HG02885 (cell line): ENCODE results near the gene PTPRN.
"Not testable (repeated sequence)": the region's sequence is repeated elsewhere in the genome, so short reads cannot be mapped to it uniquely, and the experiment has no call there.

Experiments
- ATAC-seq: cut with Tn5 transposase; IDR thresholded peaks from one replicate; pipeline ENCODE4 v1.9.1; 2021; ENCODE audit warnings: mild to moderate bottlenecking; ENCODE audit not compliant: unreplicated experiment, poor library complexity

PTPRN gene

GRCh38 chr2:219272356-219272755 is 36.8 kb downstream of the PTPRN start:
- no peak for ATAC-seq

DNA sequence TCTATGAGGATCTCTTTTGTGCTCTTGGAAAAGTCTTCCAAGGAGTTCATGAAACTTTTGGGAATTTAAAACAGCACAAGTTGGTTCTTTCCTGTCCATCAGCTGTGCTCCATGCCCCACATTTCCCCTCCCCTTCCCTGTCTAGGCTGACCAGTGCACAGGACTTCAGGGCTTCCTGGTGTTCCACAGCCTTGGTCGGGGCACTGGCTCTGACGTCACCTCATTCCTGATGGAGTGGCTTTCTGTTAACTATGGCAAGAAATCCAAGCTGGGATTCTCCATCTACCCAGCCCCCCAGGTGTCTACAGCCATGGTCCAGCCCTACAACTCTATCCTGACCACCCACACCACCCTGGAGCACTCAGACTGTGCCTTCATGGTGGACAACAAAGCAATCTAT is 38.2 kb downstream of the PTPRN start:
- ATAC-seq = no peak

GRCh38 chr2:219270055-219270372 is 39.2 kb downstream of the PTPRN start:
- ATAC-seq = no peak

DNA sequence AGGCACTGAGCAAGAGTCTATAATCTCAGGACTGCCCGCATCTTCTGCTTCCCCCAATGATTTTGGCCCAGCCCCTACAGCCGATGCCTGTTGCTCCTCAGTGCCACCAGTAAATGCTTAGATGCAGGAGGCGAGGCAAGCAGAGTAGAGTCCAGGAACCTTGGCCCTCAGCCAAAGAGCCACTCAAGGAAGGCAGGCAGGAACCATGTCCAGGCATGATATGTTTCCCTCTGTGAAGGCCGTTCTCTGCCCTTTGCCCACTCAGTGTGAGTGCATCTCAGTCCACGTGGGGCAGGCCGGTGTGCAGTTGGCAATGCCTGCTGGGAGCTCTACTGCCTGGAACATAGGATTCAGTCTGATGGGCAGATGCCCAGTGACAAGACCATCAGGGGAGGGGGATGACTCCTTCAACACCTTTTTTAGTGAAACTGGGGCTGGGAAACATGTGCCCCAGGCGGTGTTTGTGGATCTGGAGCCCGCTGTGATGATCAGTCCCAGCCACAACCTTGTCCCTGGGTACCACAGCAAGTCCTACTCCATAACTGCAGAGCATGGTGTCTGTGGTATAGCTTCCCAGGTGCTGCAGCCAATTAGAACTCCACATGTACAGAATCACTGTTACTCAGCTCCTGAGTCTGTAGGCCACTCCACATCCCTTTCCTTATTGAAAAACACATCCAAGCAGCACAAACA is 39.7 kb downstream of the PTPRN start:
- no peak for ATAC-seq

DNA sequence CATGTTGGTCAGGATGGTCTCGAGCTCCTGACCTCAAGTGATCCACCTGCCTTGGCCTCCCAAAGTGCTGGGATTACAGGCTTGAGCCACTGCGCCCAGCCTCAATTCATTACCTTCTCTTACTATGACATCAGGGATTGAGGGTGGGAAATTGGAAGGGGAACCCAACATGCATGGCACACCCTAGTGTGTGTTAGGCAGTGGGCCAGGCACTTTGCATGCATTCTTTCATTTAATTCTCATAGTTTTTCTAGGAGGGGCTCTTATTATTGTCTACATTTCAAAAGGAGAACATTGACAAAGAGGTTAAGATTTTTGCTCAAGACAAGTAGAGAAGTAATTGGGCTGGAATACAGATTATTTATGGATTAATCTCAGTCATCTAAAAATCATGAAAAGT is 40.9 kb downstream of the PTPRN start:
- no peak for ATAC-seq

- no peak for ATAC-seq
Observed at GRCh38 chr2:219266886-219267285, 42.3 kb downstream of the PTPRN start.

DNA sequence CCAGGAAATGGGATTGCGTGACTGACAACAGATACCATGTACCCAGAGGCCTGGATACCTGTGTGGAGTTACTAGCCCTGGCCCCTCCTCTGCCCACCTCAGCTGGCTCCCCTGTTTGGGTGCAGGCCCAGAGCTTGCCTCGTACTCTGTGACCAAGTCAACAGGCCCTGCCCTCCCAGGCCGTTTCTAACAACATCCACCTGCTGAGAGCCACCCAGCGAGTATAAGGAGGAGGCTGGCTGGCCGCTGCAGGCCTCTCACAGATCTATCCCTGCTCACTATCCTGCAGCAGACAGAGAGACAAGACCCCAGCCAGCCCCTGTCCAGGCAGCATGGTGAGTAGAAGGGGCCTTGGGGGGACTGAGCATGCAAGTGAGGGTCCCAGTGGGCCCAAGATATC is 43.0 kb downstream of the PTPRN start:
- no peak for ATAC-seq

- no peak for ATAC-seq
Observed at GRCh38 chr2:219261024-219261855, 48.0 kb downstream of the PTPRN start.

- ATAC-seq = not testable (repeated sequence)
Observed at GRCh38 chr2:219258942-219259341, 50.3 kb downstream of the PTPRN start.

DNA sequence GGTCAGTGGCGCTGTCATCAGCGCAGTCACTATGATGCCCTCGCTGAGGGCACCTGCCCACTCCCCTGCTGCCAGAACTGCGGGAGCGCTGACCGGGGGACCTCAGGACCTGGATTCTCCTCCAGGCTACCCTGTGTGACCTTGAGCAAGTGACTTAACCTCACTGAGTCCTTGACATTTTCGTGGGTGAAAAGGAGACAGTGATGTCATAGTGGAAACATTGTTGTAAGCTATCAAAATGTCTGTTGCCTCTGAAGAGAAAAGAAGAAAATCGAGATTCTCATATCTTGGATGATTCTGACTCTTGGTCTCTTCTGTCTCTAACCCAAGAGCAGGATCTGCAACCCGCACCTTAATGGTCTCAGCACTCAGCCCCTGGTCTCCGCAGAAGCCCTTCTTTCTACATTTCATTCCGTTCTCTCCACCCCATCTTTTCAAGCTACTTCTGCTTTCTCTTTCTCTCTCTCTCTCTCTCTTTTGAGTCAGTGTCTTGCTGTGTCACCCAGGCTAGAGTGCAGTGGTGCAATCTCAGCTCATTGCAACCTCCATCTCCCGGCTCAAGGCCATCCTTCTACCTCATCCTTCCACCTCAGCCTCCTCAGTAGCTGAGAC is 54.5 kb downstream of the PTPRN start:
- peak; percentile 28 for ATAC-seq

DNA sequence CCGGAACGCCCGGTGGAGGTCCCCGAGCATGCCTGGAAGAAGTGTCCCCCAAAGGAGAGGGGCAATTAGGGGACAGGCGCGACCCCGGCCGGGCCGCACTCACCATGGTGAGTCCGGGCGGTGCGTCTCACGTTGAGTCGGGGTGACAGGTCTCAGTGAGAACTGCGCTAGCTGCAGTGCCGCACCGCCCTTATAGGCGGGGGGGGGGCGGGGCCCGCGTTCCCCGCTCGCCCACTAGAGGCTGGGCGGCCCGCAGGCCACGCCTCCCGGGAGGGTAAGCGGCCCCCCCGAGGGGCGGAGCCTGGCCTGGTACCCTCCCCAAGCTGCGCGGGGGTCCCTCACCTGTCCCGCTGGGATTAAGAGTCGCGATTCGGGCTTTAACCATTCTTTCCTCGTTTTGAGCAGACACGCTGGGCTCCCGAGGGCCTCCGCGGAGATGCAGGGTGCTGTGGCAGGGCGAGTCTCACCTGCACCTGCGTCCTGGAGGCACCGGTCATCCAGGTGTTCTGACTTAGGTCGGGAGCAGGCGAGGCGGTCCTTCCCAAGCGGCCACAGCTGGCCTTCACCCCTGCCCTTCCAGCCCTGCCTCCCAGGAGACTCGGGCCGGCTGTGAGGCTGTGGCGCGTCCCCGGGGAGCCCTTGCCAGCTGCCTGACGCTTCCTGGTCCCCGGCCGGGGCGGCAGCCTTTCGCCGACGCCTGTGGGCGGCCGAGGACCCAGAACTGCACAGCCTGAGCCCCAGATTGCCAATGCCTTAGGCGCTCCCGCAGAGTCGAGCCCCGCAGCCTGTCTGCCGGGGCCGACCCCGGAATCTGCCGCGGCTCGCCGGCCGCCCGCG is 55.2 kb downstream of the PTPRN start, which contains the start of gene TUBA4A:
TUBA4A (minus strand) TSS at position 166 of the 837 bp plus-strand sequence; CDS start at position 106, 60 bp downstream.
- ATAC-seq = peak; percentile 67

- ATAC-seq = no peak
Observed at GRCh38 chr2:219252900-219253752, 56.1 kb downstream of the PTPRN start, which contains the start of gene TUBA4B. TSS of gene TUBA4B (plus strand) at chr2:219253243. CDS start at chr2:219253408, 165 bp downstream.

- ATAC-seq = no peak
Observed at GRCh38 chr2:219252570-219252899, 56.7 kb downstream of the PTPRN start.

GRCh38 chr2:219252084-219252483 is 57.1 kb downstream of the PTPRN start:
- ATAC-seq = no peak

DNA sequence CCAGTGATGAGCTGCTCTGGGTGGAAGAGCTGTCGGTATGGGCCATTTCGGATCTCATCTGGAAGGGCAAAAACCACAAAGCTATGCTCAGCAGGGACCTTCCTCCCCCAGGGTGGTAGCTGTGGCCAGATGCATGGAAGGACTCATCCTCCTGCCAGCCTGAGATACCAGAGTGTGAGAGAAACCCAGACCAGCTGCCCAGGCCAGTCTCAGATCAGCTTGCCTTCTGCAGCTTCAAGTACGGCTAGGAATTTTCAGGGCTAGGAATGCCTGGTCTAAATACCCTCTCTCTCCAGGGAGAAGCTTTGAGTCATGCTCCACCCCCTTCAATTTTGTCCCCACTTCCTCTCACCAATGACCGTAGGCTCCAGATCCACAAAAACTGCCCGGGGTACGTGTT is 57.5 kb downstream of the PTPRN start:
- no peak for ATAC-seq

- no peak for ATAC-seq
Observed at GRCh38 chr2:219250049-219250781, 59.0 kb downstream of the PTPRN start.

DNA sequence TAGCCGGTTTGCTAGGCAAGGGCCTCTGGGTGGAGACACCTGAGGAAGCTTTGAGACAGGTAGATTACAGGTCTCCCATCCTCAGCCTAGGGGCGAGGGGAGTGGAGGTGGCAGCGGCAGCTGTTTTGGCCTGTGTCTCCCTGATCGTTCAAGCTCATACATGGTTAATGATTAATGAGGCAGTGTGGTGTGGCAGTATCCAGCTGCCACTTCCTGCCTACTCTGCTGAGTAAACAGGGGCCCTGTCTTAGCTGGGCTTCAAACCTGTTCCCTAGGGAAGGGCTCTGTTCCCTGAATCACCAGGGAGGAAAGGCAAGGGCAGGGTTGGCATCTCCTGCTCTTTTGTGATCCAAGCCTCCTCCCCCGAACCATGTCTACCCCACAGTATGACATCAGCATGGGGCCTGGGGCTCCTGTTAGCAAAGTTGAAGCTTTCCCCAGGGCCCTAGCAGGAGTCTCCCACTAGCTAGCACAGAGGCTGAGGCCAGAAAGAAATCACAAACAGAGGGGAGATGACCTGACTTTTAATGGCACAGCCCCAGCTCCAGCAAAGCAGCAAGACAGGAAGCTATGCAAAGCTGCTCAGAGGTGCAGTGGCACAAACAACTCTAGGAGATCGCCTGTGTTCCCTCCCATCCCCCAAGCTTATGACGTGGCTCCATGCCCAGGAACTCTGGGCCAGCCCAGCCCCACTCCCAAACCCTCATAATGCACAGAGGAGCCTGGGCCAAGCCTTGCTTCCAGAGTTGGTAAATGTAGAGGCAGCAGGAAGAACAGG is 59.8 kb downstream of the PTPRN start:
- ATAC-seq = no peak

GRCh38 chr2:219248845-219249202 is 60.4 kb downstream of the PTPRN start:
- ATAC-seq = no peak
